Raji (cell line): ENCODE measurements around the gene NAA60.

Experiments
- POLR2A ChIP-seq: IDR thresholded peaks from 2 replicates; pipeline ENCODE4 v1.6.1; 2011; ENCODE audit warnings: low read depth, low read length, control low read depth; ENCODE audit not compliant: insufficient read depth

Gene NAA60

DNA sequence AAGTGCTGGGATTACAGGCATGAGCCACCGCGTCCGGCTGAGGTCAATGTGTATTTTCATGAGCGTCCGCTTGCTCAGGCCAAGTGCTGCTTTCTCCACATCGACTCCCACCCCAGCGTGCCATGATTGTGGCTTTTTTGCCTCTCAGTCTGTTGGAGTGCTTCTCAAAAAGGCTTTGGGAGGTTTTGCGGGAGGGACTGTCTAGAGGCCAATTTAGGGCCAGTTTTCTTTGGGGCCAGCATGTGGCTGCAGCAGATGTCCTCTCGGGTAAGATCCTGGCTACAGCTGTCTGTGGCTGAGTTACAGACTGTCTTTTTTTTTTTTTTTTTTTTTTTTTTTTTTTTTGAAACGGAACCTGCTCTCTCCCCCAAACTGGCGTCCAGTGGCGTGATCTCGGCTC is 45.3 kb downstream of the NAA60 start:
- TF ChIP-seq POLR2A: no peak

- no peak for TF ChIP-seq POLR2A
Observed at GRCh38 chr16:3490911-3491629, 47.6 kb downstream of the NAA60 start.

GRCh38 chr16:3492356-3492755 is 48.9 kb downstream of the NAA60 start:
- TF ChIP-seq POLR2A: no peak

GRCh38 chr16:3494386-3494973 is 51.0 kb downstream of the NAA60 start:
- TF ChIP-seq POLR2A: no peak

DNA sequence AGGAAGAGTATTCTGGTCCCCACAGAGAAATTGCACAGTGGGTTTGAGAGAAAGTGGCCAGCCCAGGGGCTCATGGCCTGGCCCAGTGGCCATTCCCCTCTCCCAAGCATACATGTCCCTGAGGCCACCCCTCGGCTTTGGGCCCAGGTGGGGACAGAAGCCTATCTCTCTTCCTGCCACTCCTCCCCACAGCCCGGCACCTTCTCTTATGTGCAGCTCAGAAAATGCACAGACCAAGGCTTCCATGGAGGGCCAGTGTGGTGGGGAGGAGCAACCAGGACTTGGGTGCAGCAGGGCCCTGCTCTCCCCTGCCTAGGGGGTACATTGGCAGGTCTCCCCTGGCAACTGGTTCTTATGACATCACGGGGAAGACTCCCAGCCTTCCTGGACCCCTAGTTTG is 51.7 kb downstream of the NAA60 start, which contains the start of gene C16orf90:
Gene C16orf90, minus strand, starts transcription at position 314 of the 400 bp plus-strand sequence. Its CDS starts 68 bp downstream, at position 246.
- no peak for TF ChIP-seq POLR2A

DNA sequence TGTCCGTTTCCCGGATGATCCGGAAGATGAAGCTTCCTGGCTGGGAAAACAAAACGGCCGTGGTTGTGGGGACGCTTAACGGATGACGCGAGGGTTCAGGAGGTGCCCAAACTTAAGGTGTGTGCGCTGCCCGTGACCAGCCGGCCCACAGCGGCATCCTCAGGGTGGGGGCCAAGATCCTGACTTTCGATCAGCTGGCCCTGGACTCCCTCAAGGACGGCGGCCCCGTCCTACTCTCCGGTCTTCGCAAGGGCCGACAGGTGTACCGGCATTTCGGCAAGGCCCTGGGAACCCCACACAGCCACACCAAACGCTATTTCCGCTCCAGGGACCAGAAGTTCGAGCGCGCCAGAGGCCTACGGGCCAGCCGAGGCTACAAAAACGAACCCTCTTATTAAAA is 52.9 kb downstream of the NAA60 start:
- no peak for TF ChIP-seq POLR2A

DNA sequence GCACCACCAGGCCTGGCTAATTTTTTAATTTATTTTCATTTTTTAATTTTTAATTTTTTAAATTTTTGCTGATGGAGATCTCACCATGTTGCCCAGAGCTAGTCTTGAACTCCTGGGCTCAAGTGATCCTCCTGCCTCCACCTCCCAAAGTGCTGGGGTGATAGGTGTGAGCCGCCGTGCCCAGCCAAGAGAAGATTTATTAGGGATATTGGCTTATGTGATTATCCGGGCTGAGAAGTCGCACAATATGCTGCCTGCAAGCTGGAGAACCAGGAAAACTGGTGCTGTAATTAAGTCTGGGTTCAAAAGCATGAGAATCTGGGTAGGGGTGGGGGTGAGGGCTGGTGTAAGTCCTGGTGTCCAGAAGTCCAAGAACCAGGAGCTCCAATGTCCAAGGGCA is 54.3 kb downstream of the NAA60 start:
- TF ChIP-seq POLR2A: no peak

GRCh38 chr16:3498988-3499387 is 55.5 kb downstream of the NAA60 start:
- no peak for TF ChIP-seq POLR2A

DNA sequence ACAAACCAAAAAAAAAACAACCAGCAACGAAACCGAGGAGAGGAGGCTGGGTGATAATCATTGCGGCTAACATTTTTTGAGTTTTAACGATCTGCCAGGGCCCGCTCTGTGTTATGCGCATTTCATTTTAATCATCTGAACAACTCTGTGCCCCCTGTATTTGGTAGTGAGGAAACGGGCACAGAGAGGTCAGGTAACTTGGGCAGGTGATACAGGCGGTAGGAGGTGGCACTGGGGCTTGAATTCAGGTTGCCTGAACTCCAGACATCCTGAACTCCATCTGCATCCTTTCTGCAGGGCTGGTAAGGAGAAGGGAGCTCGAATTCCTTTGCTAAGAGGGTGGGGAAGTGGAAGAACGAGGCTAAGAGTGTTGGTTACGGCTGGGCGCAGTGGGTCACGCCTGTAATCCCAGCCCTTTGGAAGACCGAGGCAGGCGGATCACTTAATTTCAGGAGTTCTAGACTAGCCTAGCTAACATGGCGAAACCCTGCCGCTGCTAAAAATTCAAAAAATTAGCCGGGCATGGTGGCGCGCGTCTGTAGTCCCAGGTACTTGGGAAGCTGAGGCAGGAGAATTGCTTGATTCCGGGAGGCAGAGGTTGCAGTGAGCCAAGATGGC is 58.4 kb downstream of the NAA60 start:
- TF ChIP-seq POLR2A: no peak

- no peak for TF ChIP-seq POLR2A
Observed at GRCh38 chr16:3503523-3503922, 60.0 kb downstream of the NAA60 start.

GRCh38 chr16:3508736-3509135 is 65.3 kb downstream of the NAA60 start:
- no peak for TF ChIP-seq POLR2A

GRCh38 chr16:3509470-3509928 is 66.0 kb downstream of the NAA60 start:
- no peak for TF ChIP-seq POLR2A

DNA sequence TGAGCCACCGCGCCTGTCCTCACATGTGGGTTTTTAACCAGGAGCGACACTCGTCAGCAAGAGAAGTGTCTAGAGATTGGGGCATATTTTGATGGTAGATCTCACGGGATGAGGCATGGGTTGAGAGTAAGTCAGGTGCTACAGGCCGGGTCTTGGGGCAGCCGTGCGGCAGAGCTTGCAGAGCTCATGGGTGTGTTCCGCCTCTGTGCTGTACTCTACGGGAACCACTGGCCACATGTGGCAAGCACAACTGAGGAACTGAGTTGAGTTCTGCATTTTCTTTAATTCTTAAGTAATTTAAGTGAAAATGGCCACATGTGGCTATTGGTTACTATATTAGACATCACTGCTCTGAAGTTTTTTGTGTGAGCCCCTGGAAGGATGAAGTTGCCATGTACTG is 66.9 kb downstream of the NAA60 start:
- TF ChIP-seq POLR2A: no peak

DNA sequence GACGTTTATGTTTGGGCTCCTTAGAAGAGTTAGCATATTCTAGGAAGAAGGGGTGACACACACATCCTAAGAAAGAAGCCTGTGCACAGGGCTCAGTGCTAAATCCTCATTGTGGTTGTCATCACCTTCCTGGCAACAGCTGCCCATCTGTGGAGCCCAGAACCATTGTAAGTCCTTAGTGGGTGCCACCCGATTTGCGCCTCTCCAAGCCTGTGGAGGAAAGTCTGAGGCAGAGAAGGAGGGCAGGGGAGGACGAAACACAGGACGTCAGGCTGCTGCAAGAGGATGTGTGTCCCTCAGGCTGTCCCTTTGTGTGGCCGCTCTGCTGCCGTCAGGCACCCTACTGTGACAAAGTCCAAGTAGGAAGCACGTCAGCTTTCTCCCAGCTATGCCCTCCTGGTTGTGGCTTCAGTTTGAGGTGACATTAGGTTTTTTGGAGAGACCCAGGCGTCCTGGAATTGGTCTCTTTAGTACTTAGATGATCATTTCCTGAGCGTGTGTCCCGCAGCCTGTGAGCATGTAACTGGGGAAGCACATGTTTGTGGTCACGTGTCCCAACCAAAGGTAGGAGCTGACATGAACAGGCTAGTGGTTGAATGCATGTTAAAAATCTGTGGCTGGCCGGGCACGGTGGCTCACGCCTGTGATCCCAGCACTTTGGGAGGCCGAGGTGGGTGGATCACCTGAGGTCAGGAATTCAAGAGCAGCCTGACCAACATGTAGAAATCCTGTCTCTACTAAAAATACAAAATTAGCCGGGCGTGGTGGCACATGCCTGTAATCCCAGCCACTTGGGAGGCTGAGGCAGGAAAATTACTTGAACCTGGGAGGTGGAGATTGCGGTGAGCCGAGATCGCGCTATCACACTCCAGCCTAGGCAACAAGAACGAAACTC is 68.1 kb downstream of the NAA60 start:
- TF ChIP-seq POLR2A: no peak

- TF ChIP-seq POLR2A: no peak
Observed at GRCh38 chr16:3513892-3514583, 70.6 kb downstream of the NAA60 start.
